Measurements from ENCODE around the gene TAS2R13. TPM values are rescaled to one million over a fixed set of nuclear protein-coding genes. Genes with fewer than 3 reads are reported as not detected.

The TAS2R13 gene
- total RNA-seq, 1 donor from 2014 or later: 0.90 TPM

GRCh38 chr12:10889226-10889625 lies 20.1 kb downstream of the TAS2R13 start:
- H3K4me3 Mint-ChIP-seq (ENCODE audit: unreplicated experiment): no peak overlapping the region
- DNase-seq (ENCODE audit: low spot score): no peak
- no peaks in the 10 kb centered on the region for H3K9me3 Mint-ChIP-seq (ENCODE audit: unreplicated experiment)
- no peaks in the 10 kb centered on the region for H3K36me3 Mint-ChIP-seq (ENCODE audit: low read depth, unreplicated experiment)
- TF ChIP-seq, protein P1, sequence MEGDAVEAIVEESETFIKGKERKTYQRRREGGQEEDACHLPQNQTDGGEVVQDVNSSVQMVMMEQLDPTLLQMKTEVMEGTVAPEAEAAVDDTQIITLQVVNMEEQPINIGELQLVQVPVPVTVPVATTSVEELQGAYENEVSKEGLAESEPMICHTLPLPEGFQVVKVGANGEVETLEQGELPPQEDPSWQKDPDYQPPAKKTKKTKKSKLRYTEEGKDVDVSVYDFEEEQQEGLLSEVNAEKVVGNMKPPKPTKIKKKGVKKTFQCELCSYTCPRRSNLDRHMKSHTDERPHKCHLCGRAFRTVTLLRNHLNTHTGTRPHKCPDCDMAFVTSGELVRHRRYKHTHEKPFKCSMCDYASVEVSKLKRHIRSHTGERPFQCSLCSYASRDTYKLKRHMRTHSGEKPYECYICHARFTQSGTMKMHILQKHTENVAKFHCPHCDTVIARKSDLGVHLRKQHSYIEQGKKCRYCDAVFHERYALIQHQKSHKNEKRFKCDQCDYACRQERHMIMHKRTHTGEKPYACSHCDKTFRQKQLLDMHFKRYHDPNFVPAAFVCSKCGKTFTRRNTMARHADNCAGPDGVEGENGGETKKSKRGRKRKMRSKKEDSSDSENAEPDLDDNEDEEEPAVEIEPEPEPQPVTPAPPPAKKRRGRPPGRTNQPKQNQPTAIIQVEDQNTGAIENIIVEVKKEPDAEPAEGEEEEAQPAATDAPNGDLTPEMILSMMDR (IDR thresholded peaks at IDR 0.05; ENCODE audit: unreplicated experiment): no peak
- no peak overlapping the region for H3K27ac Mint-ChIP-seq (ENCODE audit: unreplicated experiment)
- peaks cover 2% of the 10 kb centered on the region for H3K27me3 Mint-ChIP-seq (ENCODE audit: unreplicated experiment)
- peaks cover 17% of the 10 kb centered on the region for H3K4me1 Mint-ChIP-seq (ENCODE audit: unreplicated experiment)

DNA sequence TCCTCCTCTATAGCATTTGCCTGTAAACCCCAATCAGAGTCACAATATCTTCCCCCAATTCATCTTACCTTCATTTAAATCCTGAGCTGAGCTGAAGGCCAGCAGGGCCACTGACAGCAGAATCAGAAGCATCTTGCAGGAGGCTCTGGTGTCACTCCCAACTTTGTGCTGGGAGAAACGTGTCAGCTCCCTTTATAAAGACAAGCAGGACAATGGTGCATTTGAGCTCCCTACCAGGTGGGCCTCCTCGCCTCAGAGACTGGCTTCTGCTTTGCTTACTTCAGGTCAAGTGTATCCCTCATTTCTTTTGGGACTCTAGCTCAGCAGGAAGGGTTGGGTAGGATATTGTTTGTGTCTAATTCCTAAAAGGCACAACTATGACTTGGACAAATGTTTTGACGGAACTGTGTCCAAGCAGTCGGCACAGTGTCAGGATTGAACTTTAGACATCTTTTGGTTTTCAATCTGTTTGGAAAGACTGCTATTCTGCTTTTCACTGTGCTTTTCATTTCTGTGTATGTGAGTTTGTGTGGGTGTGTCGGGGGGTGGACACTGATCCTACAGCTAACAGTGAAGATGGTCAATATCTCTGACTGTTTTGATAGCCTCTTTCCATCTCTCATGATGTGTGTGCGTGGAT lies 25.2 kb downstream of the TAS2R13 start, which contains the start of gene PRH1:
TSS of gene PRH1 (minus strand) at position 170 of the 640 bp plus-strand sequence. CDS start at position 132, 38 bp downstream.
- Mint-ChIP-seq H3K9me3 (ENCODE audit: unreplicated experiment) (no peaks in the 10 kb centered on the region), H3K27ac (ENCODE audit: unreplicated experiment) (no peak within 1 kb of the TSS), H3K36me3 (ENCODE audit: low read depth, unreplicated experiment) (peaks cover 13% of the 10 kb centered on the region), H3K4me3 (ENCODE audit: unreplicated experiment) (peak within 1 kb of the TSS; percentile 6), H3K4me1 (ENCODE audit: unreplicated experiment) (peaks cover 24% of the 10 kb centered on the region), H3K27me3 (ENCODE audit: unreplicated experiment) (peaks cover 6% of the 10 kb centered on the region)
- no peak for DNase-seq (ENCODE audit: low spot score)
- TF ChIP-seq, protein P1 (IDR thresholded peaks at IDR 0.05; ENCODE audit: unreplicated experiment): no peak

DNA sequence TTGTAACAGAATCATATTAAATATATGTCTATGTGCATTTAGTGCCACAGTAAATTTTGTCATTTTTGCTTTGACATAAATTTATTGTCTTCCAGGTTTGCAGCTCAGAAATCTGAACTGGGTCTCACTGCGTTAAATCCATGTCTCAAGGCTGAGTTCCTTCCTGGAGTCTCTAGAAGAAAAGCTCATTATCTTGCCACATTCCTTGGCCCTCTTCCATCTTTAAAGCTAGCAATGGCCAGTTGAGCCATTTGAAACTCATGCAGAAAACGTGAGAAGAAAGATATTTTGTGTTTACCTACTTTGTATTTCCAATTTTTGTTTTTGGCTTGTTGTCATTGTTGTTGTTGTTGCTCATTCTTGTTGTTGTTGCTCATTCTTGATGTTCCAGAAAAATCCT lies 36.0 kb downstream of the TAS2R13 start:
- no peaks in the 10 kb centered on the region for H3K27me3 Mint-ChIP-seq (ENCODE audit: unreplicated experiment)
- DNase-seq (ENCODE audit: low spot score): no peak

GRCh38 chr12:10867381-10867780 lies 42.0 kb downstream of the TAS2R13 start:
- DNase-seq (ENCODE audit: low spot score): no peak
- no peaks in the 10 kb centered on the region for H3K27me3 Mint-ChIP-seq (ENCODE audit: unreplicated experiment)
- TF ChIP-seq, protein P1 (IDR thresholded peaks at IDR 0.05; ENCODE audit: unreplicated experiment): no peak
- no peak overlapping the region for H3K27ac Mint-ChIP-seq (ENCODE audit: unreplicated experiment)
- H3K36me3 Mint-ChIP-seq (ENCODE audit: low read depth, unreplicated experiment): no peaks in the 10 kb centered on the region
- H3K4me1 Mint-ChIP-seq (ENCODE audit: unreplicated experiment): peaks cover 6% of the 10 kb centered on the region
- H3K9me3 Mint-ChIP-seq (ENCODE audit: unreplicated experiment): no peaks in the 10 kb centered on the region
- H3K4me3 Mint-ChIP-seq (ENCODE audit: unreplicated experiment): no peak overlapping the region

More for the DNA sequence above, 36.0 kb downstream of the TAS2R13 start:
- TF ChIP-seq, protein P1 (IDR thresholded peaks at IDR 0.05; ENCODE audit: unreplicated experiment): no peak
- Mint-ChIP-seq H3K4me3 (ENCODE audit: unreplicated experiment) (no peak overlapping the region), H3K4me1 (ENCODE audit: unreplicated experiment) (peaks cover 6% of the 10 kb centered on the region), H3K36me3 (ENCODE audit: low read depth, unreplicated experiment) (peaks cover 10% of the 10 kb centered on the region), H3K27ac (ENCODE audit: unreplicated experiment) (no peak overlapping the region), H3K9me3 (ENCODE audit: unreplicated experiment) (no peaks in the 10 kb centered on the region)

- Mint-ChIP-seq H3K27me3 (ENCODE audit: unreplicated experiment) (no peaks in the 10 kb centered on the region), H3K4me3 (ENCODE audit: unreplicated experiment) (no peak overlapping the region), H3K27ac (ENCODE audit: unreplicated experiment) (no peak overlapping the region), H3K36me3 (ENCODE audit: low read depth, unreplicated experiment) (peaks cover 3% of the 10 kb centered on the region), H3K4me1 (ENCODE audit: unreplicated experiment) (no peaks in the 10 kb centered on the region), H3K9me3 (ENCODE audit: unreplicated experiment) (no peaks in the 10 kb centered on the region)
- TF ChIP-seq, protein P1 (IDR thresholded peaks at IDR 0.05; ENCODE audit: unreplicated experiment): no peak
- DNase-seq (ENCODE audit: low spot score): no peak
These were observed 45.7 kb downstream of the TAS2R13 start for GRCh38 chr12:10863512-10864218.

Data from endothelial cell (in vitro differentiated cells).